Adrenal gland (tissue), 12 donors: Measurements from ENCODE around the gene RHBDL1. TPM values are rescaled to one million over a fixed set of nuclear protein-coding genes. Genes with fewer than 3 reads are reported as not detected.

Source experiments
- DNase-seq, 7 donors: peaks; one replicate each; pipeline ENCODE4 v3.0.0-alpha.2; 2019 to 2020
- H3K27ac ChIP-seq, 5 donors: fragments of 200-600 bp; sonication (generic) in 4 of 5; 1 replicate in 3 of 5; 2 replicates in 2 of 5; pipeline versions ENCODE4 v1.5.1 to v1.8.0; 2016 to 2020; ENCODE audit warnings: mild to moderate bottlenecking in 1 of 5
- H3K27me3 ChIP-seq: fragments of 200-600 bp; 2 replicates; pipeline ENCODE4 v1.8.0; 2021
- H3K36me3 ChIP-seq, 2 donors: fragments of 200-600 bp; replicated peaks in 1 of 2; 1 replicate in 1 of 2; 2 replicates in 1 of 2; pipeline versions ENCODE4 v1.5.1 to v1.8.0; 2018 to 2022
- H3K4me1 ChIP-seq, 2 donors: fragments of 200-600 bp; replicated peaks in 1 of 2; 1 replicate in 1 of 2; 2 replicates in 1 of 2; pipeline versions ENCODE4 v1.5.1 to v1.8.0; 2018 to 2021
- H3K4me3 ChIP-seq, 4 donors: fragments of 200-600 bp; sonication (generic) in 3 of 4; one replicate each; pipeline ENCODE4 v1.5.1; 2016 to 2018
- H3K9me3 ChIP-seq, 3 donors: fragments of 200-600 bp; sonication (generic) in 1 of 3; replicated peaks in 1 of 3; 1 replicate in 2 of 3; 2 replicates in 1 of 3; pipeline versions ENCODE4 v1.5.1 to v1.8.0; 2016 to 2021
- CTCF ChIP-seq, 6 experiments: fragments of 450-650 bp in 4 of 6; fragments of 200-600 bp in 2 of 6; sonication (generic) in 1 of 6; IDR thresholded peaks; 1 replicate in 5 of 6; 2 replicates in 1 of 6; pipeline versions ENCODE4 v1.5.1 to v1.8.0; 2016 to 2021; ENCODE audit warnings: antibody characterized with exemption in 6 of 6, mild to moderate bottlenecking in 2 of 6, moderate library complexity in 1 of 6
- POLR2A ChIP-seq, 2 donors: fragments of 450-650 bp; IDR thresholded peaks; one replicate each; pipeline ENCODE4 v1.6.1; 2017; ENCODE audit warnings: antibody characterized with exemption in 2 of 2, mild to moderate bottlenecking in 2 of 2, moderate library complexity in 1 of 2
- WGBS, 4 donors: extraction: QIAGEN DNeasy Blood & Tissue Kit in 2 of 4; methylation state at CpG; one replicate each; pipeline versions ENCODE4 v1.1.5 to v1.1.7; 2013 to 2017; 5-methylcytosine and 5-hydroxymethylcytosine counted together
- intact Hi-C, 2 donors: fragments of 100-400 bp; cut with DNase I; formaldehyde crosslinking; loops; one replicate each; pipeline versions ENCODE4 v1.14.1 to v1.15.0; 2022 to 2023
- polyA plus RNA-seq, 3 donors: library from polyadenylated mRNA; stranded (reverse); fragments of 200-250 nt in 2 of 3; fragments of 350-450 nt in 1 of 3; fragmentation: Illumina TruSeq in 1 of 3; extraction: RNeasy Lipid Tissue Mini Kit (QIAGEN cat#74804) in 1 of 3; gene quantifications; one replicate each; pipeline ENCODE4 v1.2.3, GENCODE V29; 2013 to 2014
- total RNA-seq, 9 donors: library from RNA; depleted of rRNA in 4 of 9; stranded (reverse); fragments of >200 nt in 4 of 9; fragments of 120-200 nt in 1 of 9; fragmentation: NEBNext Ultra II Directional in 1 of 9; extraction: Animal tissue kit (Norgen Biotek cat#: 25700) in 1 of 9; gene quantifications; one replicate each; pipeline versions ENCODE4 v1.1.0 to v1.2.4, GENCODE V29; 2013 to 2023
- donor health status: healthy with polysubstance abuse.
- donor health status: Bipolar disorder and iron deficiency.
- donor health status: DM: yes; HTN: yes; CAD: no.
- donor health status: DM: no; HTN: no; CAD: no.
- donor health status: DM: no; HTN: no; CAD: no.
- donor health status: DM: yes; HTN: yes; CAD: no.

RHBDL1 gene
- total and polyA plus RNA-seq, 12 donors = 0.13 to 21.1 (median 3.8) TPM

- Histone ChIP-seq H3K27ac (no peak overlapping the region), H3K4me3 (no peak overlapping the region), H3K4me1 (peaks cover 17 to 19% of the 10 kb centered on the region in 2 donors), H3K27me3 (no peaks in the 10 kb centered on the region), H3K36me3 (peaks cover 0 to 9% of the 10 kb centered on the region in 2 donors), H3K9me3 (no peaks in the 10 kb centered on the region)
- no peak for DNase-seq
- TF ChIP-seq CTCF (IDR thresholded peaks at IDR 0.05) = no peak
- TF ChIP-seq POLR2A (IDR thresholded peaks at IDR 0.05) = no peak
- intact Hi-C loops = loop anchor here in 1 of 2 donors (5.0 kb wide), 1 partner anchor 80 kb away; no protein-coding TSS in a partner anchor
- WGBS, 4 donors = 88 to 97% (median 95%) methylated on average over 14 to 22 of the region's 22 CpGs; no CpG with 5 or more reads in 1 of the 4 donors
Observed at GRCh38 chr16:657487-657886, 18.0 kb upstream of the RHBDL1 start.

- Histone ChIP-seq H3K4me3 (no peak overlapping the region), H3K4me1 (peaks cover 12 to 13% of the 10 kb centered on the region in 2 donors), H3K27me3 (no peaks in the 10 kb centered on the region), H3K9me3 (no peaks in the 10 kb centered on the region), H3K36me3 (peaks cover 0 to 9% of the 10 kb centered on the region in 2 donors), H3K27ac (no peak overlapping the region)
- no peak for DNase-seq
- 91 to 100% (median 93%) methylated on average over 2 to 35 of the region's 35 CpGs for WGBS, 4 donors
- intact Hi-C loops = loop anchor here in 1 of 2 donors (5.0 kb wide), 1 partner anchor 82 kb away; no protein-coding TSS in a partner anchor
- TF ChIP-seq CTCF (IDR thresholded peaks at IDR 0.05) = no peak
- TF ChIP-seq POLR2A (IDR thresholded peaks at IDR 0.05) = no peak
Observed at GRCh38 chr16:658679-659571, 16.5 kb upstream of the RHBDL1 start.

GRCh38 chr16:659618-660017, 15.9 kb upstream of the RHBDL1 start:
- WGBS, 4 donors = 79 to 90% (median 83%) methylated on average over 2 to 20 of the region's 20 CpGs

More at GRCh38 chr16:659618-660017, 15.9 kb upstream of the RHBDL1 start:
- H3K9me3 ChIP-seq = no peaks in the 10 kb centered on the region
- no peak overlapping the region for H3K4me3 ChIP-seq
- peaks cover 0 to 9% of the 10 kb centered on the region in 2 donors for H3K36me3 ChIP-seq
- TF ChIP-seq CTCF (IDR thresholded peaks at IDR 0.05) (no peak), POLR2A (IDR thresholded peaks at IDR 0.05) (no peak)
- H3K4me1 ChIP-seq = peaks cover 12 to 13% of the 10 kb centered on the region in 2 donors
- intact Hi-C loops = loop anchor here in 1 of 2 donors (5.0 kb wide), 1 partner anchor 82 kb away; no protein-coding TSS in a partner anchor
- H3K27me3 ChIP-seq = no peaks in the 10 kb centered on the region
- DNase-seq = no peak
- H3K27ac ChIP-seq = peak overlapping the region in 3 of 5 donors; percentile 60 to 90 (median 78)
